GM19328 (cell line): ENCODE data around the gene TMTC1.
A peak's percentile ranks its signal among the peaks of the same experiment; 100 is the strongest.
"Not testable (repeated sequence)": the region's sequence is repeated elsewhere in the genome, so short reads cannot be mapped to it uniquely, and the experiment has no call there.

Experiments
- ATAC-seq: cut with Tn5 transposase; IDR thresholded peaks from one replicate; pipeline ENCODE4 v1.9.1; 2021; ENCODE audit warnings: mild to moderate bottlenecking, moderate library complexity; ENCODE audit not compliant: unreplicated experiment

Gene TMTC1

GRCh38 chr12:29578731-29579130 is 205.0 kb downstream of the TMTC1 start:
- no peak for ATAC-seq

GRCh38 chr12:29578070-29578469 is 205.7 kb downstream of the TMTC1 start:
- ATAC-seq: no peak

- no peak for ATAC-seq
Observed at GRCh38 chr12:29574500-29574899, 209.2 kb downstream of the TMTC1 start.

- ATAC-seq: no peak
Observed at GRCh38 chr12:29572938-29573337, 210.8 kb downstream of the TMTC1 start.

GRCh38 chr12:29572464-29572863 is 211.3 kb downstream of the TMTC1 start:
- ATAC-seq: no peak

- no peak for ATAC-seq
Observed at GRCh38 chr12:29569132-29569757, 214.5 kb downstream of the TMTC1 start.

DNA sequence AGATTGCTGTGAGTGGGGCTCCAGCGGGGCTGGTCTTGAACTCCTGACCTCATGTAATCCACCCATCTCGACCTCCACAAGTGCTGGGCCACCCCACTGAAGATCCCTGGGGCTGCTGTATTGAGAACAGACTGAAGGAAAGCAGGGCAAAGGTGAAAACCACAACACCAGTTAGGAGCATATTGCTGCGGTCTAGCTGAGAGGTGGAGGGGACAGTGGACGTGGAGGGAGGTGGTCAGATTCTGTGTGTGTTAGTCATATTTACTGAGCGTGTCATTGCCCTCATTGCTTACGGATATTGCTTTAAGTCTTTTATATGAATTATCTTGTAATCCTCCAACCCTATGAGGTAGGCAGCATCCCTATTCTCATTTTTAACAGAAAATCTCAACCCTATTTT is 217.3 kb downstream of the TMTC1 start:
- ATAC-seq: no peak

- no peak for ATAC-seq
Observed at GRCh38 chr12:29565727-29566126, 218.0 kb downstream of the TMTC1 start.

GRCh38 chr12:29564925-29565324 is 218.8 kb downstream of the TMTC1 start:
- no peak for ATAC-seq

GRCh38 chr12:29563636-29564035 is 220.1 kb downstream of the TMTC1 start:
- no peak for ATAC-seq

GRCh38 chr12:29563071-29563470 is 220.7 kb downstream of the TMTC1 start:
- ATAC-seq: no peak

- no peak for ATAC-seq
Observed at GRCh38 chr12:29562110-29562804, 221.5 kb downstream of the TMTC1 start.

GRCh38 chr12:29561664-29562071 is 222.1 kb downstream of the TMTC1 start:
- ATAC-seq: no peak

- ATAC-seq: no peak
Observed at GRCh38 chr12:29559198-29559597, 224.5 kb downstream of the TMTC1 start.

GRCh38 chr12:29556363-29556762 is 227.4 kb downstream of the TMTC1 start:
- no peak for ATAC-seq

- not testable (repeated sequence) for ATAC-seq
Observed at GRCh38 chr12:29555451-29555850, 228.3 kb downstream of the TMTC1 start.

- no peak for ATAC-seq
Observed at GRCh38 chr12:29552994-29553748, 230.6 kb downstream of the TMTC1 start.

DNA sequence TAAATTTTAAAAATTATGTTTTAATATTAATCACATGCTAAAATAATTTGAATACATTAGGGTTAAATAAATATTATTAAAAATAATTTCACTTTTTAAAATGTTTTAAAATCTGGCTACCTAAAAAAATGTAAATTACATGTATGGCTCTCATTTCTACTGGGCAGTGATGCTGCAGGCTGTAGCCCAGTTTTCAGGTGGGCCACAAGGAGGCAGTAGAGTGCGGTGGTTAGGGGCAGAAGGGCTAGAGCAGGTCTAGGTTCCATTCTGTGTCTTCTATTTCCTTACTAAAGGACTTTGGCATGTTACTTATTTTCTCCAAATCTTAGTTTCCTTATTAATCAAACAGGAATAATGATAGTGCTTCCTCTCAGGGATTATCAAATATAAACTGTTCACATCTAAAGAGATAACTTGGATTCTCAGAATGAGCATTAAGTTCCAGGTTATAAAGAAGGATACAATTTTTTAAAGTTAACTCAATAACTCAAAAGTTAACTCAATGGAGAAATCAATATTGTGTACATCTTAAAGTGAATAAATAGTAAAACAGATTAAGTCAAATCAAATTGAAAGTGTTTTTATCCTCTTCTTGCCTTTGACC is 231.3 kb downstream of the TMTC1 start:
- ATAC-seq: peak; percentile 80

DNA sequence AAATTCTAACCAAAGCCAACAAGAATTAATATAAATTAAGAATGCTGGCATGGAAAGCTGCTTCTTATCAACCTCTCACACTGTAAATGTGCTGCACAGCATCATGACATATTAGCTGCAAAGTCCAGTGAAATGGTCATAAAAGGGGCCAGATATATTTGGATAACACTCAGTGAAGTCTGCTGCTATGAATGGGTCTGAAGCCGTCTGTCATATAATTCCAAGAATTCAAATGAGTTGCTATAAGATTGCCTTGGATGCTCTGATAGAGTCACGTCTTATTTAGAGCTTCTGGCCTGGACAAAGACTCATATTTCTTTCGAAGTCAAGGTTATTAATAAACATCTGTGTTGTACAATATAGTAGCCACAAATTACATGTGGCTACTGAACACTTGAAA is 231.9 kb downstream of the TMTC1 start:
- no peak for ATAC-seq

- no peak for ATAC-seq
Observed at GRCh38 chr12:29547864-29548263, 235.9 kb downstream of the TMTC1 start.

DNA sequence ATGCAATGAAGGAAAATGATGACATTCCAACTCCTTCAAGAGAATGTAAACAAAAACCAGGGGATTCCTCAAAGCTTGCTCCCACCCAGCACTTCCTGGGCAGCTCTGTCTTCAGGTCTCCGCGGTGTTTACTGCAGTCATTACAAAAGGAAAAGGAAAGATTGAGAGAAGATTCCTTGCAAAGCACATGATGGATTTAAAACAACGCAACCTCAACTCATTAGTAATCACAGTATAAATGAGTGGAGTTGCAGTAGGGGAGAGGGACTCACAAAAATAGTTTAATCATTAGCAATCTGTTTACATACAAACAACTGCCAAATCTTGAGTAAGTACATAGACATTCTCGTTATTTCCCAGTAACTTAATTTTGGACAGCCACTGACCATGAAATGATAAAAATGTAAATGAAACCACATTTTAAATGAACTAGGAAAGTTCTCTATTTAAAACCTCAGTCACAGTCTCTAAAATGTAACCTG is 236.6 kb downstream of the TMTC1 start:
- ATAC-seq: no peak
